H9 (cell line): Measurements from ENCODE around the gene DGUOK. TPM values are rescaled to one million over a fixed set of nuclear protein-coding genes. Genes with fewer than 3 reads are reported as not detected.

Source experiments
- DNase-seq: peaks from one replicate; pipeline ENCODE4 v3.0.0-alpha.2; 2017
- H2AFZ ChIP-seq: one replicate; pipeline ENCODE4 v1.6.1; 2013; ENCODE audit warnings: mild to moderate bottlenecking, low read length, control low read depth, moderate library complexity
- H2AK5ac ChIP-seq: 2 replicates; pipeline ENCODE4 v1.6.1; 2013; ENCODE audit warnings: low read length, control low read depth, mixed read lengths; ENCODE audit not compliant: insufficient read length
- H2BK120ac ChIP-seq: one replicate; pipeline ENCODE4 v1.6.1; 2013; ENCODE audit warnings: low read depth, mild to moderate bottlenecking, low read length, control low read depth, inconsistent platforms; ENCODE audit not compliant: poor library complexity, severe bottlenecking
- H2BK12ac ChIP-seq: 2 replicates; pipeline ENCODE4 v1.6.1; 2013; ENCODE audit warnings: low read length, control low read depth, mixed read lengths, low read depth; ENCODE audit not compliant: insufficient read length
- H2BK15ac ChIP-seq: 2 replicates; pipeline ENCODE4 v1.6.1; 2013; ENCODE audit warnings: low read depth, low read length, control low read depth
- H2BK20ac ChIP-seq: one replicate; pipeline ENCODE4 v1.6.1; 2013; ENCODE audit warnings: low read depth, mild to moderate bottlenecking, low read length, control low read depth, inconsistent platforms; ENCODE audit not compliant: poor library complexity, severe bottlenecking
- H2BK5ac ChIP-seq: 2 replicates; pipeline ENCODE4 v1.6.1; 2013; ENCODE audit warnings: low read length, control low read depth, mixed read lengths; ENCODE audit not compliant: insufficient read length
- H3K14ac ChIP-seq: 2 replicates; pipeline ENCODE4 v1.6.1; 2013; ENCODE audit warnings: low read length, control low read depth; ENCODE audit not compliant: insufficient read depth
- H3K18ac ChIP-seq: 2 replicates; pipeline ENCODE4 v1.6.1; 2013; ENCODE audit warnings: low read depth, mild to moderate bottlenecking, mixed read lengths, low read length, control low read depth; ENCODE audit not compliant: insufficient read length
- H3K23ac ChIP-seq: 2 replicates; pipeline ENCODE4 v1.6.1; 2013; ENCODE audit warnings: low read length, control low read depth, mixed read lengths, low read depth; ENCODE audit not compliant: insufficient read length
- H3K23me2 ChIP-seq: 2 replicates; pipeline ENCODE4 v1.6.1; 2013; ENCODE audit warnings: low read depth, mild to moderate bottlenecking, mixed read lengths, low read length, control low read depth; ENCODE audit not compliant: insufficient read length, poor library complexity, severe bottlenecking
- H3K27ac ChIP-seq: 2 replicates; pipeline ENCODE4 v1.5.1; 2013; ENCODE audit warnings: low read length, control low read depth, mixed read lengths, low read depth; ENCODE audit not compliant: insufficient read length
- H3K27me3 ChIP-seq: 2 replicates; pipeline ENCODE4 v1.6.1; 2013; ENCODE audit warnings: low read length, control low read depth, inconsistent platforms; ENCODE audit not compliant: insufficient read depth
- H3K4ac ChIP-seq: 2 replicates; pipeline ENCODE4 v1.6.1; 2013; ENCODE audit warnings: low read depth, mild to moderate bottlenecking, control low read depth, inconsistent platforms, low read length, moderate library complexity
- H3K4me1 ChIP-seq: 2 replicates; pipeline ENCODE4 v1.6.1; 2013; ENCODE audit warnings: low read length, control low read depth, inconsistent platforms; ENCODE audit not compliant: insufficient read depth
- H3K4me2 ChIP-seq: 2 replicates; pipeline ENCODE4 v1.6.1; 2013; ENCODE audit warnings: low read length, control low read depth, mixed read lengths; ENCODE audit not compliant: insufficient read length, insufficient read depth
- H3K56ac ChIP-seq: 2 replicates; pipeline ENCODE4 v1.6.1; 2013; ENCODE audit warnings: low read depth, mild to moderate bottlenecking, mixed read lengths, low read length, control low read depth; ENCODE audit not compliant: insufficient read length
- H3K79me1 ChIP-seq: 2 replicates; pipeline ENCODE4 v1.6.1; 2013; ENCODE audit warnings: low read depth, mild to moderate bottlenecking, moderate library complexity, low read length, control low read depth, inconsistent platforms; ENCODE audit not compliant: insufficient read depth, poor library complexity, severe bottlenecking
- H3K79me2 ChIP-seq: 2 replicates; pipeline ENCODE4 v1.6.1; 2013; ENCODE audit warnings: low read length, control low read depth, inconsistent platforms; ENCODE audit not compliant: insufficient read depth
- H3K9ac ChIP-seq: 2 replicates; pipeline ENCODE4 v1.6.1; 2013; ENCODE audit warnings: low read length, control low read depth, mixed read lengths; ENCODE audit not compliant: insufficient read length; ENCODE audit errors: extremely low read depth
- H3K9me3 ChIP-seq: one replicate; pipeline ENCODE4 v1.6.1; 2013; ENCODE audit warnings: low read depth, low read length, inconsistent platforms; ENCODE audit not compliant: control insufficient read depth
- H3T11ph ChIP-seq: one replicate; pipeline ENCODE4 v1.6.1; 2013; ENCODE audit warnings: mild to moderate bottlenecking, low read length, control low read depth, inconsistent platforms
- H4K20me1 ChIP-seq: one replicate; pipeline ENCODE4 v1.6.1; 2013; ENCODE audit not compliant: control insufficient read depth, insufficient read length, insufficient read depth
- H4K5ac ChIP-seq: 2 replicates; pipeline ENCODE4 v1.6.1; 2013; ENCODE audit warnings: low read depth, mild to moderate bottlenecking, mixed read lengths, low read length, control low read depth; ENCODE audit not compliant: insufficient read length
- H4K8ac ChIP-seq: replicated peaks from 2 replicates; pipeline ENCODE4 v1.6.1; 2013; ENCODE audit warnings: low read length, control low read depth, mixed read lengths, low read depth; ENCODE audit not compliant: insufficient read length
- H4K91ac ChIP-seq: 2 replicates; pipeline ENCODE4 v1.6.1; 2013; ENCODE audit warnings: low read depth, mild to moderate bottlenecking, moderate library complexity, mixed read lengths, low read length, control low read depth; ENCODE audit not compliant: insufficient read length
- H3K27ac Mint-ChIP-seq, 3 experiments: 2 replicates in 2 of 3; 3 replicates in 1 of 3; pipeline ENCODE4 v1.8.0; 2020 to 2021; ENCODE audit warnings: mixed read lengths in 3 of 3, mild to moderate bottlenecking in 1 of 3, moderate library complexity in 1 of 3
- H3K27me3 Mint-ChIP-seq: 2 replicates; pipeline ENCODE4 v1.8.0; 2021; ENCODE audit warnings: low read depth, mild to moderate bottlenecking, moderate library complexity, mixed read lengths
- H3K36me3 Mint-ChIP-seq, 3 experiments: 2 replicates in 2 of 3; 3 replicates in 1 of 3; pipeline ENCODE4 v1.8.0; 2020 to 2021; ENCODE audit warnings: low read depth in 3 of 3, mixed read lengths in 3 of 3; ENCODE audit not compliant: insufficient read depth in 1 of 3
- H3K4me1 Mint-ChIP-seq, 2 experiments: 2 replicates each; pipeline ENCODE4 v1.8.0; 2020; ENCODE audit warnings: mixed read lengths in 2 of 2
- H3K4me3 Mint-ChIP-seq, 2 experiments: 2 replicates in 1 of 2; 3 replicates in 1 of 2; pipeline ENCODE4 v1.8.0; 2020 to 2021; ENCODE audit warnings: mild to moderate bottlenecking in 2 of 2, mixed read lengths in 2 of 2, moderate library complexity in 1 of 2
- H3K9me3 Mint-ChIP-seq, 2 experiments: 2 replicates in 1 of 2; 3 replicates in 1 of 2; pipeline ENCODE4 v1.8.0; 2020; ENCODE audit warnings: mild to moderate bottlenecking in 2 of 2, mixed read lengths in 2 of 2, moderate library complexity in 1 of 2
- WGBS: extraction: QIAGEN DNeasy Blood & Tissue Kit; methylation state at CpG from one replicate; pipeline ENCODE4 v1.1.7; 2013; ENCODE audit warnings: missing lambda C conversion rate, low lambda C conversion rate, mixed read lengths; ENCODE audit not compliant: insufficient read length; ENCODE audit errors: extremely low coverage; 5-methylcytosine and 5-hydroxymethylcytosine counted together
- total RNA-seq: library from RNA; stranded (reverse); gene quantifications from 2 replicates; pipeline ENCODE4 v1.2.1, GENCODE V29; 2021
- TF ChIP-seq, protein P1 (sequence below): fragments of 200-600 bp; sonication (generic); conservative IDR thresholded peaks from 3 replicates; pipeline ENCODE4 v1.8.0; 2021; ENCODE audit warnings: antibody characterized with exemption, mild to moderate bottlenecking

DGUOK gene
- total RNA-seq, 1 experiment from 2014 or later, result 98.5 TPM

DNA sequence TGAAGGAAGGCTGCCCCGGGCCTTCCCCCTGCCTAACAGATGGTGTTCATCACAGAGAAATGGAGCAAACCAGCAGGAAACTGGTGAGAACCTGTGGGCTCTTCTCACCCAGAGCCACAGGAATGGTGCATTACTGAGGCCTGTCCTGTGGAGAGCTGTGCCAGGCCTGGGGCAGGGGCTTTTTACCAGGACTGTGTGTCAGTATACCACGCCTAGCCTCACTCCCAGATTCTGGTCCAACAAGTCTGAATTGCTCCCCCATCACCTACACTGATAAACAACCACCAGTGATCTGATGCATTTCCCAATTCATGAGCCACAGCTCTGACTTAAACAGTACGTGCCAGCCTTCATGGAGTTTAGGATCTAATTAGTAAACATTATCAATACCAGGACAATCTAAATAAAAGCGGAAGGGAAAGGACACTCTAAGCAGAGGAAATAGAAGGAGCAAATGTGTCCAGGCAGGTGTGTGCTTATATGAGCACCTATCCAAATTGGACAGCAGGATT, 8.9 kb upstream of the DGUOK start:
- Histone ChIP-seq H3K4ac (no peak overlapping the region), H2BK15ac (no peak overlapping the region), H3K23ac (no peak overlapping the region), H2BK20ac (no peak overlapping the region), H4K20me1 (no peaks in the 10 kb centered on the region), H3K4me1 (no peaks in the 10 kb centered on the region), H3K4me2 (no peak overlapping the region), H2BK12ac (no peak overlapping the region), H3K18ac (no peak overlapping the region), H2BK120ac (no peak overlapping the region), H3K27ac (no peak overlapping the region), H2AK5ac (no peak overlapping the region), H2AFZ (no peak overlapping the region), H3K23me2 (no peaks in the 10 kb centered on the region), H4K5ac (no peak overlapping the region), H4K8ac (no peak overlapping the region), H4K91ac (no peak overlapping the region), H3T11ph (no peak overlapping the region), H2BK5ac (no peak overlapping the region), H3K9me3 (no peaks in the 10 kb centered on the region), H3K56ac (no peak overlapping the region), H3K79me1 (no peaks in the 10 kb centered on the region), H3K9ac (no peak overlapping the region), H3K79me2 (no peaks in the 10 kb centered on the region), H3K27me3 (no peaks in the 10 kb centered on the region), H3K14ac (no peak overlapping the region)
- no peak overlapping the region for H3K4me3 Mint-ChIP-seq
- H3K27me3 Mint-ChIP-seq, result peaks cover 9% of the 10 kb centered on the region
- TF ChIP-seq, protein P1, sequence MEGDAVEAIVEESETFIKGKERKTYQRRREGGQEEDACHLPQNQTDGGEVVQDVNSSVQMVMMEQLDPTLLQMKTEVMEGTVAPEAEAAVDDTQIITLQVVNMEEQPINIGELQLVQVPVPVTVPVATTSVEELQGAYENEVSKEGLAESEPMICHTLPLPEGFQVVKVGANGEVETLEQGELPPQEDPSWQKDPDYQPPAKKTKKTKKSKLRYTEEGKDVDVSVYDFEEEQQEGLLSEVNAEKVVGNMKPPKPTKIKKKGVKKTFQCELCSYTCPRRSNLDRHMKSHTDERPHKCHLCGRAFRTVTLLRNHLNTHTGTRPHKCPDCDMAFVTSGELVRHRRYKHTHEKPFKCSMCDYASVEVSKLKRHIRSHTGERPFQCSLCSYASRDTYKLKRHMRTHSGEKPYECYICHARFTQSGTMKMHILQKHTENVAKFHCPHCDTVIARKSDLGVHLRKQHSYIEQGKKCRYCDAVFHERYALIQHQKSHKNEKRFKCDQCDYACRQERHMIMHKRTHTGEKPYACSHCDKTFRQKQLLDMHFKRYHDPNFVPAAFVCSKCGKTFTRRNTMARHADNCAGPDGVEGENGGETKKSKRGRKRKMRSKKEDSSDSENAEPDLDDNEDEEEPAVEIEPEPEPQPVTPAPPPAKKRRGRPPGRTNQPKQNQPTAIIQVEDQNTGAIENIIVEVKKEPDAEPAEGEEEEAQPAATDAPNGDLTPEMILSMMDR, result no peak
- no peaks in the 10 kb centered on the region for H3K9me3 Mint-ChIP-seq
- peaks cover 10% of the 10 kb centered on the region in 2 experiments for H3K4me1 Mint-ChIP-seq
- WGBS, result no CpG with 5 or more reads among the region's 4 CpGs
- no peak overlapping the region for H3K27ac Mint-ChIP-seq
- no peaks in the 10 kb centered on the region for H3K36me3 Mint-ChIP-seq
- no peak for DNase-seq
